COLO829 (cell line): Measurements from ENCODE around the gene SNRK.

ENCODE experiments used
- DNase-seq: peaks from one replicate; pipeline ENCODE4 v3.0.0; 2012; ENCODE audit warnings: low spot score

The SNRK gene

DNA sequence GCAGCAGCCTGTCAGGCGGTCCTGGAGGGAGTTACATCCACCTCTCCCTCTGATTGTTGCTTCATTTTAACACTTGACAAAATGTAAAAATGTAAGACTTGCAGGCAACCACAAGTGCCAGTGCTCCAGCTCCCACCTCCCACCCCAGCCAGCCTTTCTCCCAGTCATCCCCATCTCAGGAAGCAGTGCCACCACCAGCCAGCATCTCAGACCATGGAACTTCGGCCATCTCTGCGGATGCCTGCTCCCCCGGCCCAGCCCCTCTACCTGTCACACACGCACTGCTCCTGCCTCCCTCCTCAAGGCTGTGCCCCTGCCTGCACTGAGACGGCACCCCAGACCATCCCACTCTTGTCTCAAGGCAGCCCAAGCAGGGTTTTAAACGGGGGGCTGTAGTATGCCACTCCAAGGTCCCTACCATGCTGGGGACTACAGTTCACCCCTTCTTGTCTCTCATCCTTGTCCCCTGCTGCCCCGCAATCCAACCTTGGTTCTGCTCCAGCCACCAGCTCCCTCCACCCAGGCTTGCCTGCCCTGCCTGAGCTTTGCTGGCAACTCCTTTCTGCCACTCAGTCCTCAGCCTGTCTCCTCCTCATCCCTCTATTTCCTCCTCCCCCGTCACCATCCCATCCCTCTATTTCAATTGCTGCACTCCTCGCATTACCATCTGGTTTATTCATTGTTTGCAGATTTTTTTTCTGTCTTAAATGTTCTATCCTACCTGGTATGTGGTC, 85.8 kb downstream of the SNRK start:
- DNase-seq = no peak

- no peak for DNase-seq
Observed at GRCh38 chr3:43372809-43373559, 86.6 kb downstream of the SNRK start.

DNA sequence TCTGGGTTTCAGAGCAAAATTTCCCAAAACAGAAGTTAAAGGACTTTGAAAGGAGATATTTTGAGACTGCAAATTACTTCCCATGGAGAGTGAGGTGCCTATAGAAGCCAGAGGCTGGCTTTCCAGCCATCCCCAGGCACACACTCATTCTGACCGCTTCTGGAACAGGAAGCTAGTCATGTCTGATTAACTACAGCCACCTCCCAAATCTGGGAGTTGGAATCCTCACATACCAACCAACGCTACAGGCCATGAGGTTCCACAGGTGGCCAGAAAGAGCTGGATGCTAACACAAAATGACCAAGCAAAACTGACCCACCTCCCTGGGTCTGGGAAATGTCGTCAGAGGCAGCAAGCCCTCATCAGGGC, 87.2 kb downstream of the SNRK start:
- DNase-seq = no peak

- DNase-seq = no peak
Observed at GRCh38 chr3:43378066-43378935, 92.0 kb downstream of the SNRK start.

DNA sequence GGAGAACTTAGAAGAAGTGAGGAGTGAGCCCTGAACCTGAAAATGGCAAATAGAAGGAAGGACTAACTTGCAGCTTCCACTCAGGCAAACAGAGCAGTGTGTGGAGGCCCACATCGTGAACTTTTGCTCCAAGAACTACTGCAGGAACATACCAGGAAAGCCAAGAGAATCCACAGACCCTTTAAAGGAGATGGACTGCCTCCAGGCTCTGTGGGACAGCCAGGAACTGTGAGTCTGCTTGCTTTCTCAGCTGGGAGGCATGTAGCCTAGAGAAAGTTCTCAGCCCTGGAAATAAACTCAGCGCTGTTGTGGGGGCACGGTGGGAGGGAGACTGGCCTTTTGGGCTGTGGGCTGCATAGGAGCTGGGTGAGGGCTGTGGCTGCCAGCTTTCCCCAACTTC, 93.0 kb downstream of the SNRK start:
- DNase-seq = no peak

GRCh38 chr3:43388175-43388574, 101.8 kb downstream of the SNRK start:
- DNase-seq = no peak

GRCh38 chr3:43388915-43389314, 102.6 kb downstream of the SNRK start:
- DNase-seq = no peak

GRCh38 chr3:43389388-43390254, 103.3 kb downstream of the SNRK start:
- no peak for DNase-seq

GRCh38 chr3:43390255-43390588, 103.9 kb downstream of the SNRK start:
- no peak for DNase-seq

- DNase-seq = no peak
Observed at GRCh38 chr3:43391621-43392020, 105.3 kb downstream of the SNRK start.

DNA sequence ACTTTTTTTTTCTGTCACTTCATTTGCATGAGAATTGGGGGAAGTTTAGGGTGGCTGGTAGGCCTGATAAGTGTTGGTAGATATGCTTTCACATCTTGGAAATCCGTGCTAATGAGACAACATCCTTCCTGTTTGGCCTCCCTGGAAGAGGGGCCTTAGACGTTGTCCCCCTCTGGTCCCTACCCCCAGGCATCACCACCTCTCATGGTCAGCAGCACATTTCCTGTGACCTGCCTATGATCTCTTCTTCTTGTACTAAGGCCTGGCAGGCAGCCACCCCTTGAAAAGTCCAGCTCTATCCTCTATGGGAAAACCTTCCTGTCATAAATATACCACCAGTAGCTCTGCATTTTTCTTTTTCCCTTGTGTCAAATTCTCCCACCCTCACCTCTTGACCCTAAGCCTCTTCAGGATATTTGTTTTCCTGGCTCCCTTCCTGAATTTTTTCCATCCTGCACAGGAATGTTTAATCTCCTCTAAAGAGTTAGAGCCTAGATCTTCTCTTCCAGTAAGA, 107.8 kb downstream of the SNRK start:
- peak; percentile 62 for DNase-seq

DNA sequence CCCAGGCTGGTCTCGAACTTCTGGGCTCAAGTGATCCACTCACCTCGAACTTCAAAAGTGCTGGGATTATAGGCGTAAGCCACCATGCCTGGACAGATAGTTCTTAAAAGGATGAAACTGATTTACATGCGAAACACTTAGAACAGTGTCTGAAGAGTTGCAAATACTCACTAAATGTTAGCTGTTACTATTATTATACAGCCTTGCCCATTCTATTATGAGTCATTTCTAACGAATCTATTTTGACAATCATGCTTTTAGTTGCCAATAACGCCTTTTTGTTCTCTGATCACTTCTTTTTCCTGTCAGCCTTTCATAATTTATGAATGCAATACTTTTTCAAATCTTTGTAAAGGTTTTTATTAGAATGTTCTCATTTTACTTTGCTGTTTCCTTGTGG, 112.7 kb downstream of the SNRK start:
- peak; percentile 92 for DNase-seq

DNA sequence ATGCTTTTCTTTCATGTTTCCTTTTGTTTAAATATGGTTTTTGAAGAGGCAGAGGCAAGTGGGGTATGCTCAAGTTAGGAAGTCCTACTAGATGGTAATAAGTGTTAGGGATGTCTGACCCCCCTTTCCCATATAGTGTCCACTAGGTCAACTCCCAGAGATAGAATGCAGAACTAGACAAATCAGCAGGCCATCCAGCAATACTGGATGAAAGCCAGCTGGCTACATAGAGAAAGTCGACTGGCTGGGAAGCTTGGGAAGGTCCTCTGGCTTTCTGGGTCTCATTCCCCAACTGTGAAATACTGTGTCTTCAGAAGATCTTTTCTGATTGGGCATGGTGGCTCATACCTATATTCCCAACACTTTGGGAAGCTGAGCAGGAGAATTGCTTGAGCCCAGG, 113.8 kb downstream of the SNRK start:
- DNase-seq = no peak
